Measurements from ENCODE around the gene COG1.

The COG1 gene

DNA sequence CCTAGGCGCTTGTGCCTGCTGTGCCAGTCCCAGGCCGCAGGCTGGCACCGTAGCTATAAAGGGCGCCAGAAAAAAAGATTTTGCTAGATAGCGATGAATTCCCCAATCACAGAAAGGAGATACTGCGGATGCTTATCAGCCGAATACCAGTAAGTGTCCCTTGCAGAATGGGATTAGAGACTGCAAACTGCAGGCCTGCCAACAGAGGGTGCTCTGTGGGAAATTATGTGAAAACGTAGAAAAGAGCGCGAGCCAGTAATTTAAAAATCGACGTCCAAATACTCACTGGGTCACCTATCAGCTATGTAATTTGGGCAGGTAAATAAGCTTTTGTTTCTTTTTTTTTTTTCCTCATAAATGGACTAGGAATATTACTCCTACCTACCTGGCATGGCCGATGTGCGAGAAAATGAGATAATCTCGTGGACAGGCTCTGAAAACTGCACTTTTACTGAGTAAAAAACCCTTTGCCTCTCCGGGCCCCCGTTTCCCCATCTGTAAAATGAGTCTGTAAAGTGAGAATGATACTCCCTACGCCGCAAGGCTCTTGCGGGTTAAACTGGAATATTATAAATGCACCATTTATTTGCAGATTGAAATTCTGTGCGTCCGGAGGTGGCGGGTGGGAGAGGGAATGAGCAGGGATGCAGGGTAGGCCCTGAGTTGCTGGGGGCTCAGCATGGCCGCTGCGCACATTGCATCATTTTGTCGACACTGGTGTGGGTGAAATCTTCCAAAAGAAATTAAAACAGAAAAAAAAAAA lies 1.2 kb upstream of the COG1 start:
- H3K27me3 ChIP-seq (ENCODE audit: insufficient read depth, low read length): no peaks in the 10 kb centered on the region
- H3K36me3 ChIP-seq (ENCODE audit: insufficient read depth, low read length): 0 out of 2 replicates have a peak, but pooled peaks cover 2% of the 10 kb centered on the region
- peaks cover 12% of the 10 kb centered on the region for H3K4me1 ChIP-seq (ENCODE audit: control insufficient read depth, insufficient read depth, low read length, unreplicated experiment)
- H3K79me2 ChIP-seq (ENCODE audit: control insufficient read depth, insufficient read depth, low read length, unreplicated experiment): peaks cover 18% of the 10 kb centered on the region
- H3K4me3 ChIP-seq (ENCODE audit: low read depth, low read length): peak overlapping the region; percentile 99
- H2AFZ ChIP-seq (ENCODE audit: low read length, unreplicated experiment): peak overlapping the region; percentile 94
- peak overlapping the region; percentile 66 for H3K27ac ChIP-seq (ENCODE audit: low read depth, low read length)

GRCh38 chr17:73192206-73192893 lies 505 bp upstream of the COG1 start:
- H3K4me3 ChIP-seq (ENCODE audit: low read depth, low read length): peak overlapping the region; percentile 99

DNA sequence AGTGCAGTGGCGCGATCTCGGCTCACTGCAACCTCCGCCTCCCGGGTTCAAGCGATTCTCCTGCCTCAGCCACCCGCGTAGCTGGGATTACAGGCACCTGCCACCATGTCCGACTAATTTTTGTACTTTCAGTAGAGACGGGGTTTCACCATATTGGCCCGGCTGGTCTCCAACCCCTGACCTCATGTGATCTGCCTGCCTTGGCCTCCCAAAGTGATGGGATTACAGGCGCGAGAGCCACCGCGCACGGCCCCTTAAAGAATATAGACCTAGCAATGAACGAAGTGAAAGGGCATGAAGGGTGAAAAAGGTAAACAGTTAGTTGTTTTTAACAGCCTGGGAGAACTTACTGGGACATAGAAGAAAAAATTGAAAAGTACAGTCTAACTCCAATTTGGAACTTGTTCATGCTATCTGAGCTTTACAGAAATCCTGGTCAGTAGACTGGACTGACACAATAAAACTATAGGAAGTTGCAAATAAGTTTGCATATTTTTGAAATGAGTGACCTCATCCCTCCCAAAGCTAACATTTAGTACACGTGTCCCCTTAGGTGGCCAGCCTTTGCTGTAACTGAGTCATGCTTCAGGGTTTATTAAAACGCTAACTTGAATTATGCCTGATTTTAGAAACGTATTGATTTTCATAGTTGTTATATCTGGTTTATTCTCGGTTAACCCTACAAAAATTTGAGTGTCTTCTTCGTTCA lies 1.8 kb downstream of the COG1 start:
- peak overlapping the region; percentile 54 for H3K4me3 ChIP-seq (ENCODE audit: low read depth, low read length)
- peaks cover 18% of the 10 kb centered on the region for H3K79me2 ChIP-seq (ENCODE audit: control insufficient read depth, insufficient read depth, low read length, unreplicated experiment)
- peaks cover 27% of the 10 kb centered on the region for H3K36me3 ChIP-seq (ENCODE audit: insufficient read depth, low read length)
- H3K4me1 ChIP-seq (ENCODE audit: control insufficient read depth, insufficient read depth, low read length, unreplicated experiment): peaks cover 12% of the 10 kb centered on the region
- H3K27ac ChIP-seq (ENCODE audit: low read depth, low read length): peak overlapping the region; percentile 14; the same call in 1 of the 2 replicates
- no peaks in the 10 kb centered on the region for H3K27me3 ChIP-seq (ENCODE audit: insufficient read depth, low read length)
- no peak overlapping the region for H2AFZ ChIP-seq (ENCODE audit: low read length, unreplicated experiment)

More at GRCh38 chr17:73192206-73192893, 505 bp upstream of the COG1 start:
- Histone ChIP-seq H3K27ac (ENCODE audit: low read depth, low read length) (peak overlapping the region; percentile 66), H3K36me3 (ENCODE audit: insufficient read depth, low read length) (peaks cover 9% of the 10 kb centered on the region; the same call in 1 of the 2 replicates), H3K27me3 (ENCODE audit: insufficient read depth, low read length) (no peaks in the 10 kb centered on the region), H3K79me2 (ENCODE audit: control insufficient read depth, insufficient read depth, low read length, unreplicated experiment) (peaks cover 18% of the 10 kb centered on the region), H3K4me1 (ENCODE audit: control insufficient read depth, insufficient read depth, low read length, unreplicated experiment) (peaks cover 12% of the 10 kb centered on the region), H2AFZ (ENCODE audit: low read length, unreplicated experiment) (peak overlapping the region; percentile 94)

- no peak overlapping the region for H3K4me3 ChIP-seq (ENCODE audit: low read depth, low read length)
- peaks cover 12% of the 10 kb centered on the region for H3K4me1 ChIP-seq (ENCODE audit: control insufficient read depth, insufficient read depth, low read length, unreplicated experiment)
- no peaks in the 10 kb centered on the region for H3K27me3 ChIP-seq (ENCODE audit: insufficient read depth, low read length)
- peaks cover 44% of the 10 kb centered on the region for H3K36me3 ChIP-seq (ENCODE audit: insufficient read depth, low read length)
- no peak overlapping the region for H2AFZ ChIP-seq (ENCODE audit: low read length, unreplicated experiment)
- H3K79me2 ChIP-seq (ENCODE audit: control insufficient read depth, insufficient read depth, low read length, unreplicated experiment): peaks cover 20% of the 10 kb centered on the region
- H3K27ac ChIP-seq (ENCODE audit: low read depth, low read length): no peak overlapping the region
These were observed 3.6 kb downstream of the COG1 start for GRCh38 chr17:73196500-73196899.

DNA sequence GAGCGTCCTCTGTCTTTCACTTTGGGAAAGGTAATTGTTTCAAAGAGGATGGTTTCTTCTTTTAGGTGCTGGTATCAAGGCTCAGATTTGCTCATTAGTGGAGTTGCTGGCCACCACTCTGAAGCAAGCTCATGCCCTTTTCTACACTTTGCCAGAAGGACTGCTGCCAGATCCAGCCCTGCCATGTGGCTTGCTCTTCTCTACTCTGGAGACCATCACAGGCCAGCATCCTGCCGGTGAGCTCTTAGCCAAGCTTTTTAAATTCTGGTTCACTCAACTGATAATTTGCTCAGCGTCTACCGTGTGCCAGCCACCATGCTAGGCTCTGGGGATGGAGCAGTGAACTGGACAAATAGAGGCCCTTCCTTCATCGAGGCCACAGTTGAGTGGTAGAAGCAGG lies 4.3 kb downstream of the COG1 start:
- Histone ChIP-seq H2AFZ (ENCODE audit: low read length, unreplicated experiment) (no peak overlapping the region), H3K36me3 (ENCODE audit: insufficient read depth, low read length) (peaks cover 47% of the 10 kb centered on the region), H3K27ac (ENCODE audit: low read depth, low read length) (no peak overlapping the region), H3K4me1 (ENCODE audit: control insufficient read depth, insufficient read depth, low read length, unreplicated experiment) (peaks cover 8% of the 10 kb centered on the region), H3K79me2 (ENCODE audit: control insufficient read depth, insufficient read depth, low read length, unreplicated experiment) (peaks cover 21% of the 10 kb centered on the region), H3K27me3 (ENCODE audit: insufficient read depth, low read length) (no peaks in the 10 kb centered on the region), H3K4me3 (ENCODE audit: low read depth, low read length) (no peak overlapping the region)

DNA sequence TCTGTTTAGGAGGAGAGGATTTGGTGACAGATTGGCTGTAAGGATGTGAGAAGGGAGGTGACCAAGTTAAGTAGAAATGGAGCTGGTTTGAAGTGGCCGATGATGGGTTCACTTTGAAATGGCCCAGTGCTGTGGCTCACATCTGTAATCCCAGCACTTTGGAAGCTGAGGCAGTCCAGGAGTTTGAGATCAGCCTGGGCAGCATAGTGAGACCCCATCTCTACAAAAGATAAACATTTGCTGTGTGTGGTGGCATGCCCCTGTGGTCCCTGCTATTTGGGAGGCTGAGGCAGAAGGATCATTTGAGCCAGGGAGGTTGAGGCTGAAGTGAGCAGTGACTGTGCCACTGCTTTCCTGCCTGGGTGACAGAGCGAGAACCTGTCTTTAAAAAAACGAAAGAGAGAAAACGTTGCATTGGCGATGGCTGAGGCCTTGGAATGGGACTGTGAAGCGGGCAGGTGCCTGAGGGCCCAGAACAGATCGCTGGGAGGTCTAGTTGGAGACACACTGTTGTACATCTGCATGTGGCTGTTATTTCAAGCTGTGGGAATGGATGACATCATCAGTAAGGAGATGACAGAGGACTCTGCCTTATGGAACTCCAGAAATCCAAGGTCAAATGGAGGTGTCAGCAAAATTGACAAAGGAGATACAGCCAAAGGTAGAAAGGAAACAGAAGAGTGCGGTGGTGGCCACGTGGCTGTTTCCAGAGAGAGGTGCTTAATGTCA lies 5.5 kb downstream of the COG1 start:
- H3K27ac ChIP-seq (ENCODE audit: low read depth, low read length): no peak overlapping the region
- peaks cover 15% of the 10 kb centered on the region for H3K4me1 ChIP-seq (ENCODE audit: control insufficient read depth, insufficient read depth, low read length, unreplicated experiment)
- no peak overlapping the region for H2AFZ ChIP-seq (ENCODE audit: low read length, unreplicated experiment)
- H3K4me3 ChIP-seq (ENCODE audit: low read depth, low read length): no peak overlapping the region
- H3K27me3 ChIP-seq (ENCODE audit: insufficient read depth, low read length): no peaks in the 10 kb centered on the region
- H3K79me2 ChIP-seq (ENCODE audit: control insufficient read depth, insufficient read depth, low read length, unreplicated experiment): peaks cover 16% of the 10 kb centered on the region
- peaks cover 56% of the 10 kb centered on the region for H3K36me3 ChIP-seq (ENCODE audit: insufficient read depth, low read length)

GRCh38 chr17:73198930-73199260 lies 6.0 kb downstream of the COG1 start:
- H3K4me1 ChIP-seq (ENCODE audit: control insufficient read depth, insufficient read depth, low read length, unreplicated experiment): peaks cover 19% of the 10 kb centered on the region
- H2AFZ ChIP-seq (ENCODE audit: low read length, unreplicated experiment): no peak overlapping the region
- no peaks in the 10 kb centered on the region for H3K27me3 ChIP-seq (ENCODE audit: insufficient read depth, low read length)
- no peak overlapping the region for H3K4me3 ChIP-seq (ENCODE audit: low read depth, low read length)
- peaks cover 11% of the 10 kb centered on the region for H3K79me2 ChIP-seq (ENCODE audit: control insufficient read depth, insufficient read depth, low read length, unreplicated experiment)
- H3K27ac ChIP-seq (ENCODE audit: low read depth, low read length): no peak overlapping the region
- peaks cover 61% of the 10 kb centered on the region for H3K36me3 ChIP-seq (ENCODE audit: insufficient read depth, low read length)

DNA sequence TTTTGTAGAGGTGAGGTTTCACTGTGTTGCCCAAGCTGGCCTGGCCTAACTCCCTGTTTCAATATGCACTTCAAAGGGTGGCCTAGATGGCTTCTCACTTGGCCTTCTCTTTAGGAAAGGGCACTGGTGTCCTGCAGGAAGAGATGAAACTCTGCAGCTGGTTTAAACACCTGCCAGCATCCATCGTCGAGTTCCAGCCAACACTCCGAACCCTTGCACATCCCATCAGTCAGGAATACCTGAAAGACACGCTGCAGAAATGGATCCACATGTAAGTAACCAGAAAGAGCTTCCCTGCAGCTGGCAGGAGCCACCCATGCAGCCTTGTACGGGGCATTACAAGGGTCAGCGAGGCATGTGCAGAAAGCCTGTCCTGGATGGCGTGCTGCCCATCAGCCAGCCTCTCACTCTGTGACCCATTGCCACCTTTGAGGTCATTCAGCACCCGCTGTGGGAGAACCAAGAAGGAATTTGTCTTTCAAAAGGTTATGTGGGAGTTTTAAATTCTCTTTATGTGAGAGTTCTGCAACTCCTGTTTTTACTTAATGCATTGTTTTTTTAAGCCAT lies 7.0 kb downstream of the COG1 start:
- Histone ChIP-seq H3K4me3 (ENCODE audit: low read depth, low read length) (no peak overlapping the region), H3K27ac (ENCODE audit: low read depth, low read length) (no peak overlapping the region), H3K36me3 (ENCODE audit: insufficient read depth, low read length) (peaks cover 61% of the 10 kb centered on the region), H3K79me2 (ENCODE audit: control insufficient read depth, insufficient read depth, low read length, unreplicated experiment) (peaks cover 7% of the 10 kb centered on the region), H2AFZ (ENCODE audit: low read length, unreplicated experiment) (no peak overlapping the region), H3K4me1 (ENCODE audit: control insufficient read depth, insufficient read depth, low read length, unreplicated experiment) (peaks cover 15% of the 10 kb centered on the region), H3K27me3 (ENCODE audit: insufficient read depth, low read length) (no peaks in the 10 kb centered on the region)

DNA sequence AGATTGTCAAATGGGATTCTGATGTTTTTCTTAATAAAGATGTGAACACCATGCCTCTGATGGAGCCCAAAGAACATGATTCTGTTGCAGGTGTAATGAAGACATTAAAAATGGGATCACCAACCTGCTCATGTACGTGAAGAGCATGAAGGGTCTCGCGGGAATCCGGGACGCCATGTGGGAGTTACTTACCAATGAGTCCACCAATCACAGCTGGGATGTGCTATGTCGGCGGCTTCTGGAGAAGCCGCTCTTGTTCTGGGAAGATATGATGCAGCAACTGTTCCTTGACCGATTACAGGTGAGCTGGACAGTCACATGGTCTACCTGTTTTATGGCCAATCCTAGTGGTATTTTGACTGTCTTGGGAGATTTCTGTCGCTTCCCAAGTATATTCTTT lies 7.6 kb downstream of the COG1 start:
- peaks cover 11% of the 10 kb centered on the region for H3K4me1 ChIP-seq (ENCODE audit: control insufficient read depth, insufficient read depth, low read length, unreplicated experiment)
- no peak overlapping the region for H3K27ac ChIP-seq (ENCODE audit: low read depth, low read length)
- peaks cover 6% of the 10 kb centered on the region for H3K79me2 ChIP-seq (ENCODE audit: control insufficient read depth, insufficient read depth, low read length, unreplicated experiment)
- H3K27me3 ChIP-seq (ENCODE audit: insufficient read depth, low read length): no peaks in the 10 kb centered on the region
- H3K4me3 ChIP-seq (ENCODE audit: low read depth, low read length): no peak overlapping the region
- H2AFZ ChIP-seq (ENCODE audit: low read length, unreplicated experiment): no peak overlapping the region
- peaks cover 64% of the 10 kb centered on the region for H3K36me3 ChIP-seq (ENCODE audit: insufficient read depth, low read length)
